ENCODE results near the gene UBE2J1.

DNA sequence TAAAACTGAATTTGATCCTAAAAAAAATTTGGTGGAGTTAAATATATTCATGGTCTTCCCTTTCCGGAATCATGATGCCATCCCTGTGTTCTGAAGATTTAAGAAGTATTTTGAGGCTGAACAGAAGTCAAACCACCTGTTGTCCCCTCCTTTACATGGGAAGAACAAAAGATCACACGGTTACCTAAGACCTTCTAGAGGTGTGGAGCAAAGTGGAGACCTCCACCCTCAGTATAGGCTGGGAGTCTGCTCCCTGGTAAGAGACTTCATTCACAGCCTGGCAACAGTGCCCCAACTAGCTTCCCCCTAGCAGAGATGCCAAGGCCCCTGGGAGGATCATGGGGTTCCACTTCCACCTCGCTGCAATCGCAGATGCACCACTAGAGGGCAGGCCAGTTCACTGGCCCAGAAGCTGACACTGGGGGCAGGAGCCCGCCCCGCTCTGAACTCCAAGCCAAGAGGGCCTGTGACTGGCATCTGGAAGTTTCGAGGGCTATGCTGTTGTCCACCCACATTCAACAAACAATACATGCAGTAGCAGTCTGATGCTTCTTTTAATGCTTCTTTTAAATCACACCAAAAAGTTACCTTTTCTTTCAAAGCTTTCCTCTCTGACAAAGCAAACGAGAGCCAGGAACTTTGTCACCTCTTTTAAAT is 19.5 kb upstream of the UBE2J1 start:
- TF ChIP-seq EZH2phosphoT487 (IDR thresholded peaks at IDR 0.05; ENCODE audit: insufficient read depth, low read depth) (no peak), EZH2 (IDR thresholded peaks at IDR 0.05; ENCODE audit: insufficient read depth, poor library complexity, severe bottlenecking) (no peak)
